ENCODE data around the gene MAML2.

DNA sequence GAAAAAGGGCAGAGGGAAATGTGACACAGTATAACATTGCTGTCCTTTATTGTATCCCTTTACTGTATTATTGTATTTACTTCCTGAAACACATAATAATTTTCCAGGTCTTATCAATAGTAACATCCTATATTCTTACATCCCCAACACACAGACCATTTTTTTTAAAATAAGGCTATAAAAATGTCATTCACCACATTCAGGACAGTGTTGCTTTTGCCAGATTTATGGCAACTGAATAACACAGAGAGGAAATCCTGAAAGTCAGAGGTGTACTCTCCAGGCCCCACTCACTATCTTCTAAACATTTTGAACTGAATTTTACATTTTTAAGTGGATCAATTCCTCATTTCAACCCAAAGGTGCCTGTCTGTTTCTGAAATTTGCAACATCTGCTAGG lies 314.2 kb downstream of the MAML2 start:
- TF ChIP-seq, protein P1, sequence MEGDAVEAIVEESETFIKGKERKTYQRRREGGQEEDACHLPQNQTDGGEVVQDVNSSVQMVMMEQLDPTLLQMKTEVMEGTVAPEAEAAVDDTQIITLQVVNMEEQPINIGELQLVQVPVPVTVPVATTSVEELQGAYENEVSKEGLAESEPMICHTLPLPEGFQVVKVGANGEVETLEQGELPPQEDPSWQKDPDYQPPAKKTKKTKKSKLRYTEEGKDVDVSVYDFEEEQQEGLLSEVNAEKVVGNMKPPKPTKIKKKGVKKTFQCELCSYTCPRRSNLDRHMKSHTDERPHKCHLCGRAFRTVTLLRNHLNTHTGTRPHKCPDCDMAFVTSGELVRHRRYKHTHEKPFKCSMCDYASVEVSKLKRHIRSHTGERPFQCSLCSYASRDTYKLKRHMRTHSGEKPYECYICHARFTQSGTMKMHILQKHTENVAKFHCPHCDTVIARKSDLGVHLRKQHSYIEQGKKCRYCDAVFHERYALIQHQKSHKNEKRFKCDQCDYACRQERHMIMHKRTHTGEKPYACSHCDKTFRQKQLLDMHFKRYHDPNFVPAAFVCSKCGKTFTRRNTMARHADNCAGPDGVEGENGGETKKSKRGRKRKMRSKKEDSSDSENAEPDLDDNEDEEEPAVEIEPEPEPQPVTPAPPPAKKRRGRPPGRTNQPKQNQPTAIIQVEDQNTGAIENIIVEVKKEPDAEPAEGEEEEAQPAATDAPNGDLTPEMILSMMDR (conservative IDR thresholded peaks at IDR 0.05): no peak
- no peak for TF ChIP-seq ZFX (IDR thresholded peaks at IDR 0.05)

Data from C4-2B (cell line).